Endothelial cell of umbilical vein (primary cell): ENCODE data around the gene DYNLL2.

Experiments used
- EZH2 ChIP-seq: IDR thresholded peaks from 2 replicates; pipeline ENCODE4 v1.6.1; 2012; ENCODE audit warnings: borderline replicate concordance, low read depth, mild to moderate bottlenecking, moderate library complexity, low read length, inconsistent platforms; ENCODE audit not compliant: severe bottlenecking
- FOS ChIP-seq: IDR thresholded peaks from 2 replicates; pipeline ENCODE4 v1.6.1; 2011; ENCODE audit warnings: mild to moderate bottlenecking, low read length, moderate library complexity, borderline replicate concordance; ENCODE audit not compliant: insufficient read depth
- GATA2 ChIP-seq: IDR thresholded peaks from 2 replicates; pipeline ENCODE4 v1.7.0; 2011; ENCODE audit warnings: low read depth, mild to moderate bottlenecking, moderate library complexity, mixed read lengths, low read length; ENCODE audit not compliant: insufficient read length, insufficient read depth
- JUN ChIP-seq: IDR thresholded peaks from 2 replicates; pipeline ENCODE4 v1.6.1; 2011; ENCODE audit warnings: borderline replicate concordance, low read depth; ENCODE audit not compliant: insufficient read length, insufficient read depth
- MYC ChIP-seq: IDR thresholded peaks from one replicate; pipeline ENCODE4 v1.6.1; 2011; ENCODE audit warnings: mild to moderate bottlenecking, low read depth, low read length
- POLR2A ChIP-seq: IDR thresholded peaks from 2 replicates; pipeline ENCODE4 v1.6.1; 2012; ENCODE audit warnings: low read depth, mild to moderate bottlenecking, control low read depth, low read length
- POLR2AphosphoS5 ChIP-seq: IDR thresholded peaks from 2 replicates; pipeline ENCODE4 v1.6.1; 2012; ENCODE audit warnings: low read depth, mild to moderate bottlenecking, control low read depth, low read length, moderate library complexity; ENCODE audit not compliant: insufficient read depth
- TF ChIP-seq, protein P1 (sequence below), 2 donors: IDR thresholded peaks; 1 replicate in 1 of 2; 2 replicates in 1 of 2; pipeline ENCODE4 v1.5.1; 2011; ENCODE audit warnings: low read length in 2 of 2, mild to moderate bottlenecking in 2 of 2, moderate library complexity in 2 of 2, control low read depth in 1 of 2, inconsistent platforms in 1 of 2, low read depth in 1 of 2; ENCODE audit not compliant: insufficient read depth in 1 of 2; ENCODE audit errors: extremely low read depth in 1 of 2
- TF ChIP-seq, protein P2 (sequence below): IDR thresholded peaks from 2 replicates; pipeline ENCODE4 v1.6.1; 2011; ENCODE audit not compliant: insufficient read depth, insufficient read length

DNA sequence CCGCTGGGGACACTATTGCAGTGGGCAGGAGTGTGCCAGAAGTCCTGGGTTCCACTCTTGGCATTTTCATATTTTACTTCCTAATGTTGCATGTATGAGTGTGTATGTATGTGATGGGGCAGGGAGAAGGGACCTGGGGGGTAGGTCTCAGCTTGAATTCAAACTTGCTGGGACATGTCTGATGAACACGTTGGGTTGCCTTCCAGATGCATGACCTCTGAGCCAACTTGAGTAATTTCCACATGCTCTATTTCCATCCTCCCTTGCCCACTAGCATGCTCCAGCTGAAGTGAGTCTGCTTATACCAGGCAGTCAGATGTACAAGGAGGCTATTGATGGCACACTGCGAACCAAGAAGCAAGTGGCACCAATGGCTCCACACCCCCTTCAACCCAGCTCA, 43.2 kb upstream of the DYNLL2 start:
- TF ChIP-seq POLR2A (no peak), FOS (no peak), EZH2 (no peak), POLR2AphosphoS5 (no peak), MYC (no peak), JUN (no peak), GATA2 (no peak)
- TF ChIP-seq, protein P1, sequence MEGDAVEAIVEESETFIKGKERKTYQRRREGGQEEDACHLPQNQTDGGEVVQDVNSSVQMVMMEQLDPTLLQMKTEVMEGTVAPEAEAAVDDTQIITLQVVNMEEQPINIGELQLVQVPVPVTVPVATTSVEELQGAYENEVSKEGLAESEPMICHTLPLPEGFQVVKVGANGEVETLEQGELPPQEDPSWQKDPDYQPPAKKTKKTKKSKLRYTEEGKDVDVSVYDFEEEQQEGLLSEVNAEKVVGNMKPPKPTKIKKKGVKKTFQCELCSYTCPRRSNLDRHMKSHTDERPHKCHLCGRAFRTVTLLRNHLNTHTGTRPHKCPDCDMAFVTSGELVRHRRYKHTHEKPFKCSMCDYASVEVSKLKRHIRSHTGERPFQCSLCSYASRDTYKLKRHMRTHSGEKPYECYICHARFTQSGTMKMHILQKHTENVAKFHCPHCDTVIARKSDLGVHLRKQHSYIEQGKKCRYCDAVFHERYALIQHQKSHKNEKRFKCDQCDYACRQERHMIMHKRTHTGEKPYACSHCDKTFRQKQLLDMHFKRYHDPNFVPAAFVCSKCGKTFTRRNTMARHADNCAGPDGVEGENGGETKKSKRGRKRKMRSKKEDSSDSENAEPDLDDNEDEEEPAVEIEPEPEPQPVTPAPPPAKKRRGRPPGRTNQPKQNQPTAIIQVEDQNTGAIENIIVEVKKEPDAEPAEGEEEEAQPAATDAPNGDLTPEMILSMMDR (IDR thresholded peaks at IDR 0.05; ENCODE audit: extremely low read depth in 1 of 2, insufficient read depth in 1 of 2, low read depth in 1 of 2, low read length in 2 of 2): no peak
- TF ChIP-seq, protein P2, sequence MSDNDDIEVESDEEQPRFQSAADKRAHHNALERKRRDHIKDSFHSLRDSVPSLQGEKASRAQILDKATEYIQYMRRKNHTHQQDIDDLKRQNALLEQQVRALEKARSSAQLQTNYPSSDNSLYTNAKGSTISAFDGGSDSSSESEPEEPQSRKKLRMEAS: no peak
